ENCODE results near the gene TUBA1C.

TUBA1C gene

GRCh38 chr12:49322367-49322707, 57.5 kb downstream of the TUBA1C start:
- peaks cover 0 to 15% (median 10%) of the 10 kb centered on the region in 4 donors for H3K4me1 ChIP-seq
- no peaks in the 10 kb centered on the region for H3K27me3 ChIP-seq
- intact Hi-C loops (cut with DNase I; ENCODE audit: low total_unique reads), result no loop called here
- H3K4me3 ChIP-seq, result peak overlapping the region; percentile 63 to 66
- H3K27ac ChIP-seq, result peak overlapping the region in 1 of 2 donors; percentile 63
- no peak for TF ChIP-seq CTCF (IDR thresholded peaks at IDR 0.05)
- H3K36me3 ChIP-seq, result no peaks in the 10 kb centered on the region
- no peaks in the 10 kb centered on the region for H3K9me3 ChIP-seq
- DNase-seq, result no peak

- Histone ChIP-seq H3K36me3 (no peaks in the 10 kb centered on the region), H3K27ac (peak within 1 kb of the TSS in 1 of 2 donors; percentile 63), H3K9me3 (no peaks in the 10 kb centered on the region), H3K27me3 (no peaks in the 10 kb centered on the region), H3K4me3 (peak within 1 kb of the TSS; percentile 63 to 66), H3K4me1 (peaks cover 0 to 15% (median 10%) of the 10 kb centered on the region in 4 donors)
- intact Hi-C loops (cut with DNase I; ENCODE audit: low total_unique reads), result no loop called here
- TF ChIP-seq CTCF (IDR thresholded peaks at IDR 0.05), result peak in 1 of 2 experiments; percentile 16
- DNase-seq, result peak; percentile 97 to 99
These were observed 58.0 kb downstream of the TUBA1C start, which contains the start of gene TROAP for GRCh38 chr12:49322708-49323523. Gene TROAP, plus strand, starts transcription at chr12:49323255. Its CDS starts 354 bp downstream, at chr12:49323609.

- no peak for DNase-seq
- no peaks in the 10 kb centered on the region for H3K9me3 ChIP-seq
- H3K27me3 ChIP-seq, result no peaks in the 10 kb centered on the region
- intact Hi-C loops (cut with DNase I; ENCODE audit: low total_unique reads), result no loop called here
- no peak overlapping the region for H3K27ac ChIP-seq
- no peak for TF ChIP-seq CTCF (IDR thresholded peaks at IDR 0.05)
- H3K36me3 ChIP-seq, result no peaks in the 10 kb centered on the region
- peaks cover 0 to 15% (median 10%) of the 10 kb centered on the region in 4 donors for H3K4me1 ChIP-seq
- peak overlapping the region; percentile 63 to 66 for H3K4me3 ChIP-seq
These were observed 58.7 kb downstream of the TUBA1C start for GRCh38 chr12:49323524-49324097.

All from tibial artery (tissue), 4 donors.